HG02884 (cell line): ENCODE data around the gene VWCE.

Source experiments
- ATAC-seq: cut with Tn5 transposase; IDR thresholded peaks from one replicate; pipeline ENCODE4 v1.9.1; 2021; ENCODE audit warnings: mild to moderate bottlenecking, moderate library complexity; ENCODE audit not compliant: unreplicated experiment

VWCE gene

GRCh38 chr11:61294717-61295595, at the start of gene VWCE:
Gene VWCE (minus strand): TSS chr11:61295316. CDS start chr11:61295037, 279 bp downstream.
- ATAC-seq = peak; percentile 59

GRCh38 chr11:61343792-61344745, 49.0 kb upstream of the VWCE start:
- ATAC-seq = no peak

GRCh38 chr11:61342207-61342803, 47.2 kb upstream of the VWCE start:
- no peak for ATAC-seq

- ATAC-seq = no peak
These were observed 46.6 kb upstream of the VWCE start for GRCh38 chr11:61341706-61342105.

- no peak for ATAC-seq
These were observed 45.9 kb upstream of the VWCE start for GRCh38 chr11:61340979-61341378.

GRCh38 chr11:61339490-61339878, 44.4 kb upstream of the VWCE start:
- ATAC-seq = no peak

GRCh38 chr11:61338783-61339489, 43.8 kb upstream of the VWCE start:
- ATAC-seq = no peak

- no peak for ATAC-seq
These were observed 42.8 kb upstream of the VWCE start for GRCh38 chr11:61337706-61338470.

- peak; percentile 43 for ATAC-seq
These were observed 41.2 kb upstream of the VWCE start for GRCh38 chr11:61336171-61336935.

- no peak for ATAC-seq
These were observed 40.2 kb upstream of the VWCE start for GRCh38 chr11:61335355-61335710.

GRCh38 chr11:61334434-61335354, 39.6 kb upstream of the VWCE start:
- no peak for ATAC-seq

- no peak for ATAC-seq
These were observed 38.7 kb upstream of the VWCE start for GRCh38 chr11:61333550-61334433.

- peak; percentile 89 for ATAC-seq
These were observed 37.9 kb upstream of the VWCE start, which contains the start of the genes DDB1 and TKFC for GRCh38 chr11:61332797-61333549. Gene DDB1 (minus strand): TSS chr11:61333105. CDS start chr11:61332968, 137 bp downstream. Gene TKFC (plus strand): TSS chr11:61333228. CDS start chr11:61334729, 1,501 bp downstream.

- no peak for ATAC-seq
These were observed 37.2 kb upstream of the VWCE start for GRCh38 chr11:61332281-61332796.

GRCh38 chr11:61331651-61332050, 36.5 kb upstream of the VWCE start:
- ATAC-seq = no peak

- ATAC-seq = no peak
These were observed 34.8 kb upstream of the VWCE start for GRCh38 chr11:61329871-61330270.
